ENCODE results near the gene SLC25A34. TPM values are rescaled to one million over a fixed set of nuclear protein-coding genes. Genes with fewer than 3 reads are reported as not detected.

Gene SLC25A34
- total and polyA plus RNA-seq, 11 donors = 1.6 to 71.2 (median 17.8) TPM

- Histone ChIP-seq H3K27me3 (no peaks in the 10 kb centered on the region), H3K36me3 (peaks cover 0 to 62% (median 39%) of the 10 kb centered on the region in 9 donors), H3K4me1 (peaks cover 0 to 28% (median 5%) of the 10 kb centered on the region in 12 donors), H3K27ac (no peak overlapping the region), H3K4me3 (no peak overlapping the region), H3K9me3 (no peaks in the 10 kb centered on the region)
- no peak for TF ChIP-seq POLR2A (IDR thresholded peaks at IDR 0.05)
- TF ChIP-seq, protein P1, sequence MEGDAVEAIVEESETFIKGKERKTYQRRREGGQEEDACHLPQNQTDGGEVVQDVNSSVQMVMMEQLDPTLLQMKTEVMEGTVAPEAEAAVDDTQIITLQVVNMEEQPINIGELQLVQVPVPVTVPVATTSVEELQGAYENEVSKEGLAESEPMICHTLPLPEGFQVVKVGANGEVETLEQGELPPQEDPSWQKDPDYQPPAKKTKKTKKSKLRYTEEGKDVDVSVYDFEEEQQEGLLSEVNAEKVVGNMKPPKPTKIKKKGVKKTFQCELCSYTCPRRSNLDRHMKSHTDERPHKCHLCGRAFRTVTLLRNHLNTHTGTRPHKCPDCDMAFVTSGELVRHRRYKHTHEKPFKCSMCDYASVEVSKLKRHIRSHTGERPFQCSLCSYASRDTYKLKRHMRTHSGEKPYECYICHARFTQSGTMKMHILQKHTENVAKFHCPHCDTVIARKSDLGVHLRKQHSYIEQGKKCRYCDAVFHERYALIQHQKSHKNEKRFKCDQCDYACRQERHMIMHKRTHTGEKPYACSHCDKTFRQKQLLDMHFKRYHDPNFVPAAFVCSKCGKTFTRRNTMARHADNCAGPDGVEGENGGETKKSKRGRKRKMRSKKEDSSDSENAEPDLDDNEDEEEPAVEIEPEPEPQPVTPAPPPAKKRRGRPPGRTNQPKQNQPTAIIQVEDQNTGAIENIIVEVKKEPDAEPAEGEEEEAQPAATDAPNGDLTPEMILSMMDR (IDR thresholded peaks at IDR 0.05) = no peak
- DNase-seq = no peak
- intact Hi-C loops (cut with DNase I) = no loop called here
- ATAC-seq = no peak
- whole genome bisulfite sequencing, 4 donors = 85 to 98% (median 95%) methylated on average over 5 of the region's 5 CpGs
Measured at GRCh38 chr1:15767941-15768340, 31.9 kb downstream of the SLC25A34 start.

GRCh38 chr1:15768388-15768787 lies 32.3 kb downstream of the SLC25A34 start:
- H3K4me1 ChIP-seq = peaks cover 0 to 26% (median 4%) of the 10 kb centered on the region in 12 donors
- 87 to 95% (median 93%) methylated on average over 3 to 7 of the region's 7 CpGs for WGBS, 4 donors
- intact Hi-C loops (cut with DNase I) = no loop called here
- H3K9me3 ChIP-seq = no peaks in the 10 kb centered on the region
- no peaks in the 10 kb centered on the region for H3K27me3 ChIP-seq
- ATAC-seq = no peak
- H3K4me3 ChIP-seq = no peak overlapping the region
- TF ChIP-seq, protein P1 (IDR thresholded peaks at IDR 0.05) = no peak
- no peak for TF ChIP-seq POLR2A (IDR thresholded peaks at IDR 0.05)
- DNase-seq = no peak
- no peak overlapping the region for H3K27ac ChIP-seq
- H3K36me3 ChIP-seq = peaks cover 0 to 66% (median 41%) of the 10 kb centered on the region in 9 donors

DNA sequence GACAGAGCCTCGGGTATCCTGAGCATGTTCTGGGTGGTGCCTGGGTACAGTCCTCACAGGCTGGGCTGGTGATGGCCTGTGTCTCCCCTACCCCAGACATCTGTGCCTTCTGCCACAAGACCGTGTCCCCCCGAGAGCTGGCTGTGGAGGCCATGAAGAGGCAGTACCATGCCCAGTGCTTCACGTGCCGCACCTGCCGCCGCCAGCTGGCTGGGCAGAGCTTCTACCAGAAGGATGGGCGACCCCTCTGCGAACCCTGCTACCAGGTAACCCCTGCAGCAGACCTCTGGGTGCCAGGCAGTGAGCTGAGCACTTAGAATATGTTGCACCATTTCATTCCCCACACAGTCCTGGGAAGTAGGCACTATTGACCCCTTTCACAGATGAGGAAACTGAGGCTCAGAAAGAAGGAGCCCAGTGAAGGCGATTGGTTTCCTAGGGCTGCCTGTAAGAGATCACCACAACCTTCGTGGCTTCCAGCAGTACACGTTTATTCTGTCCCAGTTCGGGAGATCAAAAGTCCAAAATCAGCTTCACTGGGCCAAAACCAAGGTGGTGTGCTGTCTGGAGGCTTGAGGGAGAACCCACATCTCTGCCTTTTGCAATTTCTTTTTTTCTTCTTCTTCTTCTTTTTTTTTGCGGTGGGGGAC lies 34.4 kb downstream of the SLC25A34 start:
- no peak overlapping the region for H3K4me3 ChIP-seq
- no peak for ATAC-seq

GRCh38 chr1:15771836-15772515 lies 35.9 kb downstream of the SLC25A34 start:
- Histone ChIP-seq H3K4me1 (no peaks in the 10 kb centered on the region), H3K4me3 (no peak overlapping the region), H3K9me3 (no peaks in the 10 kb centered on the region), H3K36me3 (peaks cover 0 to 85% (median 65%) of the 10 kb centered on the region in 9 donors), H3K27ac (no peak overlapping the region), H3K27me3 (no peaks in the 10 kb centered on the region)
- TF ChIP-seq, protein P1 (IDR thresholded peaks at IDR 0.05) = no peak
- no peak for TF ChIP-seq POLR2A (IDR thresholded peaks at IDR 0.05)
- intact Hi-C loops (cut with DNase I) = no loop called here
- 65 to 72% (median 68%) methylated on average over 5 to 6 of the region's 6 CpGs for WGBS, 4 donors
- no peak for DNase-seq
- no peak for ATAC-seq

More for the DNA sequence above, 34.4 kb downstream of the SLC25A34 start:
- no peak for DNase-seq
- intact Hi-C loops (cut with DNase I) = no loop called here
- H3K4me1 ChIP-seq = peaks cover 0 to 5% (median 0%) of the 10 kb centered on the region in 12 donors
- H3K27me3 ChIP-seq = no peaks in the 10 kb centered on the region
- TF ChIP-seq POLR2A (IDR thresholded peaks at IDR 0.05) = no peak
- TF ChIP-seq, protein P1 (IDR thresholded peaks at IDR 0.05) = no peak
- H3K27ac ChIP-seq = no peak overlapping the region
- peaks cover 0 to 77% (median 53%) of the 10 kb centered on the region in 9 donors for H3K36me3 ChIP-seq
- H3K9me3 ChIP-seq = no peaks in the 10 kb centered on the region
- WGBS, 4 donors = 90 to 96% (median 93%) methylated on average over 6 to 14 of the region's 14 CpGs

Measured in heart left ventricle (tissue), 16 donors.